Stimulated activated naive CD8-positive, alpha-beta T cell treated with anti-CD3 and anti-CD28 coated beads, Interleukin-15, amount 100 ng/mL, for 72 hours (primary cell): ENCODE results near the gene DAPP1.

Experiments used
- ATAC-seq: fragments of 150-1000 bp; cut with Tn5 transposase; 2 replicates; pipeline ENCODE4 v1.10.0; 2021; ENCODE audit warnings: mild to moderate bottlenecking, moderate library complexity
- DNase-seq, 2 donors: peaks; one replicate each; pipeline ENCODE4 v3.0.0; 2021 to 2022
- H3K27ac Mint-ChIP-seq, 2 donors: one replicate each; pipeline ENCODE4 v1.8.0; 2022; ENCODE audit warnings: mild to moderate bottlenecking in 2 of 2, mixed read lengths in 2 of 2, moderate library complexity in 2 of 2
- H3K27me3 Mint-ChIP-seq: one replicate; pipeline ENCODE4 v1.8.0; 2022; ENCODE audit warnings: mixed read lengths
- H3K4me1 Mint-ChIP-seq: one replicate; pipeline ENCODE4 v1.8.0; 2022; ENCODE audit warnings: mild to moderate bottlenecking, mixed read lengths
- H3K4me3 Mint-ChIP-seq, 2 donors: one replicate each; pipeline ENCODE4 v1.8.0; 2022; ENCODE audit warnings: mild to moderate bottlenecking in 2 of 2, mixed read lengths in 2 of 2, moderate library complexity in 1 of 2
- H3K9me3 Mint-ChIP-seq, 2 donors: one replicate each; pipeline ENCODE4 v1.8.0; 2022; ENCODE audit warnings: mixed read lengths in 2 of 2

The DAPP1 gene

DNA sequence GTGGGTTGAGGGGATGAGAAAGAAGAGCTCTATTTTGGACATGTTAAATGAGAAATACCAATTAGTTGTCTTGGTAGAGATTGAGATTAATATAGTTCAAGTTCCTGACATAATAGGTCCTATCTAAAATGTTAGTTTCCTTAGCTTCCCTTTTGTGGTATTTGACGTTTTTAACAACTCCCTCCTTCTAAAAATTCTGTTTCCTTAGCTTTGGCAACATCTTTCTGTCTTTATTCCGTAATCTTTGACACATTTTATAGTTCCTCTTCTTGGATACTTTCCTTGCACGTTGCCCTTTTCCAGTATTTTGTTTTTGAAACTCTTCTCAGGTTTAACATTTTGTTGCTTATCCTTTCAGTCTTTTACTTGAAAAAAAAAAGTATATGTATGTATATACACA lies 40.7 kb downstream of the DAPP1 start:
- Mint-ChIP-seq H3K9me3 (no peaks in the 10 kb centered on the region), H3K27me3 (no peaks in the 10 kb centered on the region), H3K27ac (peak overlapping the region; percentile 8 to 15), H3K4me3 (peak overlapping the region in 1 of 2 donors; percentile 18), H3K4me1 (peaks cover 68% of the 10 kb centered on the region)
- ATAC-seq: no peak
- DNase-seq: no peak

- ATAC-seq: peak; percentile 19
- DNase-seq: no peak
- peaks cover 50% of the 10 kb centered on the region for H3K4me1 Mint-ChIP-seq
- peak overlapping the region in 1 of 2 donors; percentile 56 for H3K4me3 Mint-ChIP-seq
- H3K27me3 Mint-ChIP-seq: no peaks in the 10 kb centered on the region
- H3K9me3 Mint-ChIP-seq: no peaks in the 10 kb centered on the region
- H3K27ac Mint-ChIP-seq: peak overlapping the region; percentile 1 to 60
Observed at GRCh38 chr4:99859618-99860017, 43.0 kb downstream of the DAPP1 start.

- DNase-seq: no peak
- Mint-ChIP-seq H3K27me3 (no peaks in the 10 kb centered on the region), H3K4me3 (no peak overlapping the region), H3K9me3 (no peaks in the 10 kb centered on the region), H3K4me1 (peaks cover 41% of the 10 kb centered on the region), H3K27ac (no peak overlapping the region)
- no peak for ATAC-seq
Observed at GRCh38 chr4:99860521-99860920, 43.9 kb downstream of the DAPP1 start.

GRCh38 chr4:99861120-99861905 lies 44.7 kb downstream of the DAPP1 start:
- Mint-ChIP-seq H3K9me3 (no peaks in the 10 kb centered on the region), H3K4me1 (peaks cover 33% of the 10 kb centered on the region), H3K4me3 (peak overlapping the region; percentile 8 to 44), H3K27ac (peak overlapping the region; percentile 34 to 65), H3K27me3 (no peaks in the 10 kb centered on the region)
- DNase-seq (peak in 1 of 2 donors; percentile 56), ATAC-seq (peak; percentile 96)

DNA sequence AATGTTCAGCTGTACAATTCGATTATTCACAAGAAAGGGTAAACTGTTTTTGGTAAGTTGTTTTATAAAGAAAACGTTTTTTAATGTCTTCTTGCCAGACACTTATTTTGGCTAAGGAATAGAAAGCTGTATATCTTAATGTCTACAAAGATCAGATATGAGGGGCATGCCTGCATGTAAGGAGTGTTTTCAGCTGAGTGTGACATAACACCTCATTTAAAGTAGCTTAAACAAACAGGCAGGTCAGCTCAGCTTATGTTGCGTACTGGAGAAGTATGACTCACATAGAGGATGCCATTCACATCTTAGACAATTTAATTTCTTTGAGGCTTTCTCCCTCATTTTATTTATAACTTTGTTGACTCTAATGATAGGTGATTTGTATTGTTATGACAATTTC lies 47.2 kb downstream of the DAPP1 start:
- Mint-ChIP-seq H3K27ac (no peak overlapping the region), H3K4me3 (no peak overlapping the region), H3K4me1 (peaks cover 27% of the 10 kb centered on the region), H3K27me3 (no peaks in the 10 kb centered on the region), H3K9me3 (no peaks in the 10 kb centered on the region)
- DNase-seq (no peak), ATAC-seq (no peak)

GRCh38 chr4:99868126-99868596 lies 51.5 kb downstream of the DAPP1 start:
- Mint-ChIP-seq H3K4me3 (peak overlapping the region in 1 of 2 donors; percentile 68), H3K27ac (peak overlapping the region in 1 of 2 donors; percentile 66), H3K27me3 (no peaks in the 10 kb centered on the region), H3K9me3 (peaks cover 6% of the 10 kb centered on the region in 2 donors), H3K4me1 (peaks cover 7% of the 10 kb centered on the region)
- ATAC-seq: peak; percentile 100
- DNase-seq: peak in 1 of 2 donors; percentile 60

- no peak overlapping the region for H3K27ac Mint-ChIP-seq
Observed at GRCh38 chr4:99872570-99872969, 55.9 kb downstream of the DAPP1 start.

GRCh38 chr4:99875071-99875470 lies 58.4 kb downstream of the DAPP1 start:
- DNase-seq: no peak
- ATAC-seq: no peak
- no peak overlapping the region for H3K27ac Mint-ChIP-seq
- H3K9me3 Mint-ChIP-seq: peaks cover 6% of the 10 kb centered on the region in 2 donors
- no peaks in the 10 kb centered on the region for H3K4me1 Mint-ChIP-seq
- H3K4me3 Mint-ChIP-seq: no peak overlapping the region
- no peaks in the 10 kb centered on the region for H3K27me3 Mint-ChIP-seq

More at GRCh38 chr4:99872570-99872969, 55.9 kb downstream of the DAPP1 start:
- Mint-ChIP-seq H3K4me3 (no peak overlapping the region), H3K27me3 (no peaks in the 10 kb centered on the region), H3K4me1 (peaks cover 7% of the 10 kb centered on the region), H3K9me3 (peaks cover 6% of the 10 kb centered on the region in 2 donors)
- DNase-seq (no peak), ATAC-seq (no peak)

GRCh38 chr4:99876946-99877345 lies 60.3 kb downstream of the DAPP1 start:
- H3K4me1 Mint-ChIP-seq: no peaks in the 10 kb centered on the region
- H3K4me3 Mint-ChIP-seq: no peak overlapping the region
- no peaks in the 10 kb centered on the region for H3K27me3 Mint-ChIP-seq
- DNase-seq (no peak), ATAC-seq (no peak)
- H3K27ac Mint-ChIP-seq: no peak overlapping the region
- peaks cover under 1% of the 10 kb centered on the region in 2 donors for H3K9me3 Mint-ChIP-seq

GRCh38 chr4:99878604-99879003 lies 62.0 kb downstream of the DAPP1 start:
- no peaks in the 10 kb centered on the region for H3K9me3 Mint-ChIP-seq
- no peaks in the 10 kb centered on the region for H3K27me3 Mint-ChIP-seq
- H3K27ac Mint-ChIP-seq: no peak overlapping the region
- DNase-seq (no peak), ATAC-seq (no peak)
- no peaks in the 10 kb centered on the region for H3K4me1 Mint-ChIP-seq
- no peak overlapping the region for H3K4me3 Mint-ChIP-seq

DNA sequence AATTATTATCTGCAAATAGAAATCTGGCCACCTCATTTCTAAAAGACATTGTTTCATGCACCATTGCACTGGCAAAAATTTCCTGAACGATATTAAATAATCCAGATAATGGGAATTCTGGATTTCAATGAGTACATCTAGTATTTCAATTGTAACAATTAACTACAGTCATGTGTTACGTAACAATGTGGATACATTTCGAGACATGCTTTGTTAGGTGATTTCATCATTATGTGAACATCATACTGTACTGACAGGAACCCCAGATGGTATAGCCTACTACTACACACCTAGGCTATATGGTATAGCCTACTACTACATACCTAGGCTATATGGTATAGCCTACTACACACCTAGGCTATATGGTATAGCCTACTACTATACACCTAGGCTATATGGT lies 62.8 kb downstream of the DAPP1 start:
- Mint-ChIP-seq H3K27ac (no peak overlapping the region), H3K9me3 (no peaks in the 10 kb centered on the region), H3K4me1 (no peaks in the 10 kb centered on the region), H3K4me3 (no peak overlapping the region), H3K27me3 (no peaks in the 10 kb centered on the region)
- DNase-seq (no peak), ATAC-seq (no peak)

DNA sequence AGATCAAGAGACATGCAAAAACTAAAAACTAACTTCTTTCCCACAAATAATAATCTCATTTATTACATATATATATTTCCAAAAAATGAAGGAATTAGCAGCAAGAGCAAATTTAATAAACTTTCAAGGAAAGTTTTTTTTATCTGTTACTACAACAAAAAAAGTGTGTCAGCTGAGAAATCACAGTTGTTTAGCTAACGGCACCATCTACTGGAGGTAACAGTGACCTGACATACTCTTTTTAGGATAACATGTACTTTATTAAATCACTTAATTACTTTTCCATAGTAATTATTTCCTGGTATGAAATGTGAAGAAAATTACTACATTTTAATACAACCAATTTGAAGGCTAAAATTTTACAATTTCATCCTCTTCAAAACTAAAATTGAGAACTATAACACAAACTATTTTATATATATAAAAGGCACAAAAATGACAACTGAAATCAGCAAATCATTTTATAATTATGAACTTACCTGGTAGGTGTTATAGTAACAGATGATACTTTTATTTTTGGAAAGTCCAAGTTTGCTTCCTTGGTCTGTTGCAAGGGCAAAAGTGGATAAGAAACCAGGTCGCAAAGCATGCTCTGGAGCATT lies 68.5 kb downstream of the DAPP1 start:
- H3K4me3 Mint-ChIP-seq: no peak overlapping the region
- ATAC-seq (no peak), DNase-seq (peak in 1 of 2 donors; percentile 18)
- no peak overlapping the region for H3K27ac Mint-ChIP-seq
- H3K9me3 Mint-ChIP-seq: no peaks in the 10 kb centered on the region
- no peaks in the 10 kb centered on the region for H3K27me3 Mint-ChIP-seq
- no peaks in the 10 kb centered on the region for H3K4me1 Mint-ChIP-seq

DNA sequence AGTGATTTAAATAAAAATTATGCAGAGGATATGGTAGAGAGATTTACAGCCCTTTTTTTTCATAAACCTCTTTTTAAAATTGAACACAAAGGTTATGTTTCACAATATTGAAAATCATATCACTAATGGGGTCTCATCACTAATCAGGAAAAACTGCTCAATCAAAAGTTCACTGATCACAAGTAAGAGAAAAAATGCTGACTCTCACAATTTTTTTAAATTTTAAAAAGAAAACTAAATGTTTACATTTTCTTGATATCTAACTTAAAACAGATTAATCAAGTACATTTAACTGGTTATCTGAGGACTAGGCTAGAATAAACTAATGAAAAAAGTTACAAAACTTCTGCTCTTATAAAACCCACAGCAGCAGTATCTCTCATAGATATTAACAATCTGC lies 69.1 kb downstream of the DAPP1 start:
- peaks cover 1% of the 10 kb centered on the region for H3K4me1 Mint-ChIP-seq
- no peak overlapping the region for H3K4me3 Mint-ChIP-seq
- no peak overlapping the region for H3K27ac Mint-ChIP-seq
- DNase-seq (no peak), ATAC-seq (no peak)
- H3K9me3 Mint-ChIP-seq: no peaks in the 10 kb centered on the region
- no peaks in the 10 kb centered on the region for H3K27me3 Mint-ChIP-seq

GRCh38 chr4:99886146-99886545 lies 69.5 kb downstream of the DAPP1 start:
- H3K9me3 Mint-ChIP-seq: no peaks in the 10 kb centered on the region
- H3K27ac Mint-ChIP-seq: no peak overlapping the region
- ATAC-seq (no peak), DNase-seq (no peak)
- peaks cover 6% of the 10 kb centered on the region for H3K4me1 Mint-ChIP-seq
- H3K4me3 Mint-ChIP-seq: no peak overlapping the region
- H3K27me3 Mint-ChIP-seq: no peaks in the 10 kb centered on the region

DNA sequence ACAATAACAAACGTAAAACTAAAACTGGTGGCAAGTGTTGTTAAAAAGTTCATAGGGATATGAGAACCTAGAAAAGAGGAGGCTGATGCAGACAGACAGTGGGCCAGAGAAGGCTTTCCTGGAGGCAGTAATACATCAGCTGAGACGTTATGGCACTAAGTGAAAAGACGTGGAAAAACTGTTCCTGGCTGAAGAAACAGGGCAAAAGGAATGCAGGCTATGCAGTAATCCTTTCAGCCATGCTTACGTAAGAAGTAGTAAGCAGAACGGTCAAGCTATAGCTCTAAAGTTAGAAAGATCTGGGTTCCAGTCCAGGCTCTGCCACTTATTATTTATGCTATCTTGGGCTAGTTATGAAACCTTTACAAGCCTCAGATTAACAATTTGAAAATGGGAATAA lies 71.2 kb downstream of the DAPP1 start:
- no peak for DNase-seq
- H3K9me3 Mint-ChIP-seq: no peaks in the 10 kb centered on the region
- no peaks in the 10 kb centered on the region for H3K27me3 Mint-ChIP-seq
- peaks cover 19% of the 10 kb centered on the region for H3K4me1 Mint-ChIP-seq
- ATAC-seq: no peak
- no peak overlapping the region for H3K4me3 Mint-ChIP-seq
- H3K27ac Mint-ChIP-seq: no peak overlapping the region

GRCh38 chr4:99891351-99891750 lies 74.7 kb downstream of the DAPP1 start:
- Mint-ChIP-seq H3K4me3 (peak overlapping the region in 1 of 2 donors; percentile 2), H3K27me3 (no peaks in the 10 kb centered on the region), H3K9me3 (no peaks in the 10 kb centered on the region), H3K4me1 (peaks cover 44% of the 10 kb centered on the region), H3K27ac (peak overlapping the region; percentile 41 to 75)
- ATAC-seq: no peak
- DNase-seq: no peak
